AG04450 (cell line): ENCODE measurements around the gene VRK3. TPM values are rescaled to one million over a fixed set of nuclear protein-coding genes. Genes with fewer than 3 reads are reported as not detected.
A peak's percentile ranks its signal among the peaks of the same experiment; 100 is the strongest.

Experiments
- CTCF ChIA-PET: fragments of 300-600, 350-600 bp; formaldehyde crosslinking; extraction: SDS; loops from one replicate; lab custom pipeline; 2022; ENCODE audit warnings: antibody characterized with exemption, inconsistent platforms; lab: Charles Lee
- POLR2A ChIA-PET: fragments of 350-600 bp; formaldehyde crosslinking; extraction: SDS; loops from one replicate; lab custom pipeline; 2021; ENCODE audit warnings: antibody characterized with exemption, inconsistent platforms; lab: Yijun Ruan, JAX
- DNase-seq: peaks from one replicate; pipeline ENCODE4 v3.0.0-alpha.2; 2011; ENCODE audit warnings: low read depth, low spot score
- H3K27ac ChIP-seq: one replicate; pipeline ENCODE4 v1.5.1; 2012; ENCODE audit warnings: low read depth, low read length, control low read depth
- H3K27me3 ChIP-seq: one replicate; pipeline ENCODE4 v1.6.0; 2012; ENCODE audit warnings: low read length; ENCODE audit not compliant: control insufficient read depth, insufficient read depth
- H3K4me3 ChIP-seq: 2 replicates; pipeline ENCODE4 v1.5.1; 2011; ENCODE audit warnings: mild to moderate bottlenecking, low read depth, low read length, control low read depth
- H3K9me3 ChIP-seq: 2 replicates; pipeline ENCODE4 v1.5.1; 2012; ENCODE audit warnings: low read length; ENCODE audit not compliant: control insufficient read depth, insufficient read depth
- polyA plus RNA-seq: library from polyadenylated mRNA; depleted of rRNA; stranded (reverse); fragments of >200 nt; gene quantifications from 2 replicates; pipeline ENCODE4 v1.2.3, GENCODE V29; 2011
- TF ChIP-seq, protein P1 (sequence below): IDR thresholded peaks from 2 replicates; pipeline ENCODE4 v1.5.1; 2011; ENCODE audit warnings: low read depth, low read length, control low read depth, inconsistent platforms

Gene VRK3
- polyA plus RNA-seq, 1 experiment: 22.5 TPM

DNA sequence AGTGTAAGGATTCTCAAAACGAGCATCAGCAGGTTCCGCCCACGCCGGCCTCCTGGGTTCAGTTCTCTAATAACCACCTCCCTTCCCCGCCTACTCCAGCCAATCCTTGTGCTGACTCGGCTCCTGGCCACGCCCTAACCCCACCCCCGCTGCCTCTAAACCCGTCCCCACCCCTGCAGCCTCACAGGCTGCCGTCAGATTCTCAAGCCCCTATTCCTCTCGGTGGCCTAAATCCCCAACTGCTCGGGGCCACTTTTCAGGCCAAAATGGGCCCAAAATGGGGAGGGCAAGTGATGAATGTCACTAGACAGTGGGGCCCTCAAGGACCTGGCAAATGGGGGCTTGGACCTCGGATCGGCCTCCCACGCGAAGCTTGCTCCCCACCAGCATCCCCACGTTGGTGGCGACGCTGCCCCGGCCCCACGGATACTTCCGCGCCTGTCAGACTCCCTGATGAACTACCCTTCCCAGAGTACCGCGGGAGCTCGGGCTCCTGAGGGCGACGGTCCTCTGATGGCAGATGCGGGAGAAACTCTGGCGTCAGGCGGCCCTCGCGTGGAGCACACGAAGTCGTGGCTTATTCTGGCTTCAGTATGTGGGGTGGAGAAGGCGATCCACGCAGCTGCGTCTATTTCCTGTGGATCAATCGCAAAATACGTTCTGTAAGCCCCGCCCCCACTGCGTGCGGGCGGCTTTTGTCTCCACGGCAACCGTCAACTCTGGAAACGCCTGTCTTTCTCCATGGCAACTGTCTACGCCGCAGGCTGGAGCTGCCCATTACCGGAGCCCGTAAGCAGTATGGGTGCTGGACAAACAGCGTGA lies 25.4 kb upstream of the VRK3 start:
- peak overlapping the region; percentile 21 for H3K27ac ChIP-seq
- TF ChIP-seq, protein P1, sequence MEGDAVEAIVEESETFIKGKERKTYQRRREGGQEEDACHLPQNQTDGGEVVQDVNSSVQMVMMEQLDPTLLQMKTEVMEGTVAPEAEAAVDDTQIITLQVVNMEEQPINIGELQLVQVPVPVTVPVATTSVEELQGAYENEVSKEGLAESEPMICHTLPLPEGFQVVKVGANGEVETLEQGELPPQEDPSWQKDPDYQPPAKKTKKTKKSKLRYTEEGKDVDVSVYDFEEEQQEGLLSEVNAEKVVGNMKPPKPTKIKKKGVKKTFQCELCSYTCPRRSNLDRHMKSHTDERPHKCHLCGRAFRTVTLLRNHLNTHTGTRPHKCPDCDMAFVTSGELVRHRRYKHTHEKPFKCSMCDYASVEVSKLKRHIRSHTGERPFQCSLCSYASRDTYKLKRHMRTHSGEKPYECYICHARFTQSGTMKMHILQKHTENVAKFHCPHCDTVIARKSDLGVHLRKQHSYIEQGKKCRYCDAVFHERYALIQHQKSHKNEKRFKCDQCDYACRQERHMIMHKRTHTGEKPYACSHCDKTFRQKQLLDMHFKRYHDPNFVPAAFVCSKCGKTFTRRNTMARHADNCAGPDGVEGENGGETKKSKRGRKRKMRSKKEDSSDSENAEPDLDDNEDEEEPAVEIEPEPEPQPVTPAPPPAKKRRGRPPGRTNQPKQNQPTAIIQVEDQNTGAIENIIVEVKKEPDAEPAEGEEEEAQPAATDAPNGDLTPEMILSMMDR: no peak
- ChIA-PET CTCF (no interaction called here), POLR2A (interaction anchor here (0.7 kb wide), 2 partner anchors 60 to 173 kb away, joined by 3 to 7 read pairs; partner anchors contain the start of genes AKT1S1 and TBC1D17)
- peak; percentile 13 for DNase-seq
- peaks cover 51% of the 10 kb centered on the region for H3K9me3 ChIP-seq
- no peaks in the 10 kb centered on the region for H3K27me3 ChIP-seq
- H3K4me3 ChIP-seq: peak overlapping the region; percentile 61

DNA sequence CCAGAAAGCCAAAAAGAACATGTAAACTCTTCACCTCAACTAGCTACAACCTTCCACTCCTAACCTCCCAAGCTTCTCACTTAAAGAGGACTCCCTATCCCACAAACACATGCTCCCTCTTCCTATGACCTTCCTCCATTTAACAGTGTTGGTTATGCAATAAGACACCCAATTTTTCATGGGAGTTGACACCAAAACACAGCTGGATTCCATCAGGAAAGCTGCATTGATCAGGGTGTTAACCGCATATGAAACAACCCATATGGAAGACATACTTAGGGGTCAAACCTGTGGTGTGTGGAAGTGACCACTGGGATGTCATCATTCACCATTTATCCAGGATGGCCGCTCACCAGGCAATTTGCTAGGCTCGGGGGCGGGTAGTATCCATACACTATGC lies 22.5 kb upstream of the VRK3 start:
- no peak overlapping the region for H3K4me3 ChIP-seq
- H3K27me3 ChIP-seq: no peaks in the 10 kb centered on the region
- ChIA-PET POLR2A (no interaction called here), CTCF (interaction anchor here (0.6 to 0.8 kb wide), 2 partner anchors 17 to 110 kb away, joined by 3 to 5 read pairs; no protein-coding TSS in a partner anchor)
- DNase-seq: no peak
- TF ChIP-seq, protein P1: no peak
- H3K9me3 ChIP-seq: peaks cover 80% of the 10 kb centered on the region
- H3K27ac ChIP-seq: no peak overlapping the region

DNA sequence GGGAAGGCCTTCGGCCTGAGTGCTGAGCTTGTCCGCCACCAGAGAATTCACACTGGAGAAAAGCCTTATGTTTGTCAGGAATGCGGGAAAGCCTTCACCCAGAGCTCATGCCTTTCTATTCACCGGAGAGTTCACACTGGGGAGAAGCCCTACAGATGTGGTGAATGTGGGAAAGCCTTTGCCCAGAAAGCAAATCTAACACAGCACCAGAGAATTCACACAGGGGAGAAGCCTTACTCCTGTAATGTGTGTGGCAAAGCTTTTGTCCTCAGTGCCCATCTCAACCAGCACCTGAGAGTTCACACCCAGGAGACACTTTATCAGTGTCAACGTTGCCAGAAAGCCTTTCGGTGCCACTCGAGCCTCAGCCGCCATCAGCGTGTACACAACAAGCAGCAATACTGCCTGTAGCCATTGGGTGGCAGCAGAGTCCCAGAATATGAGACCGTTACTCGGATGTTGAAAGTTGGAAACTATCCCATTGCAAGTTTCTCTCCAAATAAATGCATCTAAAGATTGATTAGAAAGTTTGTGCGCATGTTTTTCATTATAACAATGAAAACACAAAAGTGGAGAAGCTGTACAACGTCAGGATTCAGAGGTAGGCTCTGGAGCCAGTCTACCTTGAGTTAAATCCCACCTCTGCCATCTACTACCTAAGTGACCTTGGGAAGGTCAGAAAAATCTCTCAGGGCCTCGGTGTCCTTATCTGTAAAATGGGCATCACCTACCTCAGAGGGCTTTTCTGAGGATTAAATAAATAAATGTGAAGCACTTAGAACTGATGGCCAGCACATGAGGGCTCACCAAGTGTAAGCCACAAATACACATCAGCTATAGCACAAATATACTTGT lies 21.7 kb upstream of the VRK3 start:
- peaks cover 84% of the 10 kb centered on the region for H3K9me3 ChIP-seq

DNA sequence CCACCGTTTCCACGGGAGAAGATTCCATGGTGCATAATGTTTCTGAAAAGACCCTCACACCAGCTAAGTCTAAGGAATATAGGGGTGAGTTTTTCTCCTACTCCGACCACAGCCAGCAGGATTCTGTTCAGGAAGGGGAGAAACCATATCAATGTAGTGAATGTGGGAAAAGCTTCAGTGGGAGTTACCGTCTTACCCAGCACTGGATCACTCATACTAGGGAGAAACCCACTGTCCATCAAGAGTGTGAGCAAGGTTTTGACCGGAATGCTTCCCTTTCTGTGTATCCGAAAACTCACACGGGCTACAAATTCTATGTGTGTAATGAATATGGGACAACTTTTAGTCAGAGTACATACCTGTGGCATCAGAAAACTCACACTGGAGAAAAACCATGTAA lies 19.8 kb upstream of the VRK3 start:
- H3K9me3 ChIP-seq: peaks cover 79% of the 10 kb centered on the region
- TF ChIP-seq, protein P1: no peak
- POLR2A ChIA-PET: no interaction called here

More for the DNA sequence above, 21.7 kb upstream of the VRK3 start:
- Histone ChIP-seq H3K27ac (no peak overlapping the region), H3K27me3 (no peaks in the 10 kb centered on the region), H3K4me3 (no peak overlapping the region)
- no peak for DNase-seq
- TF ChIP-seq, protein P1: peak; percentile 48
- CTCF ChIA-PET: interaction anchor here (0.8 kb wide), 1 partner anchor 18 kb away, joined by 3 read pairs; no protein-coding TSS in a partner anchor
- POLR2A ChIA-PET: no interaction called here

More for the DNA sequence above, 19.8 kb upstream of the VRK3 start:
- CTCF ChIA-PET: no interaction called here
- no peak overlapping the region for H3K4me3 ChIP-seq
- no peaks in the 10 kb centered on the region for H3K27me3 ChIP-seq
- DNase-seq: no peak
- H3K27ac ChIP-seq: no peak overlapping the region
